GM10248 (cell line): ENCODE data around the gene SAMD13.

Experiments used
- CTCF ChIA-PET: fragments of 300-600 bp; sonication (Branson Sonifier 250); formaldehyde crosslinking; extraction: SDS; loops from one replicate; lab custom pipeline; 2021; ENCODE audit warnings: antibody characterized with exemption; lab: Yijun Ruan, JAX
- POLR2A ChIA-PET: fragments of 350-650 bp; sonication (Branson Sonifier 250); formaldehyde crosslinking; extraction: SDS; loops from one replicate; lab custom pipeline; 2020; ENCODE audit warnings: antibody characterized with exemption; lab: Yijun Ruan, JAX
- DNase-seq: peaks from one replicate; pipeline ENCODE4 v3.0.0; 2012; ENCODE audit errors: extremely low spot score
- CTCF ChIP-seq: IDR thresholded peaks from 2 replicates; pipeline ENCODE4 v1.5.1; 2012; ENCODE audit warnings: mild to moderate bottlenecking, low read depth; ENCODE audit errors: extremely low read depth, missing control alignments, control extremely low read depth

Gene SAMD13

GRCh38 chr1:84390226-84390625, 88.7 kb downstream of the SAMD13 start:
- TF ChIP-seq CTCF, result no peak
- POLR2A ChIA-PET, result no interaction called here
- CTCF ChIA-PET, result interaction anchor here (0.6 to 1.5 kb wide), 7 partner anchors 9 to 246 kb away, joined by 3 to 8 read pairs (median 3); partner anchors contain the start of gene PRKACB
- no peak for DNase-seq

DNA sequence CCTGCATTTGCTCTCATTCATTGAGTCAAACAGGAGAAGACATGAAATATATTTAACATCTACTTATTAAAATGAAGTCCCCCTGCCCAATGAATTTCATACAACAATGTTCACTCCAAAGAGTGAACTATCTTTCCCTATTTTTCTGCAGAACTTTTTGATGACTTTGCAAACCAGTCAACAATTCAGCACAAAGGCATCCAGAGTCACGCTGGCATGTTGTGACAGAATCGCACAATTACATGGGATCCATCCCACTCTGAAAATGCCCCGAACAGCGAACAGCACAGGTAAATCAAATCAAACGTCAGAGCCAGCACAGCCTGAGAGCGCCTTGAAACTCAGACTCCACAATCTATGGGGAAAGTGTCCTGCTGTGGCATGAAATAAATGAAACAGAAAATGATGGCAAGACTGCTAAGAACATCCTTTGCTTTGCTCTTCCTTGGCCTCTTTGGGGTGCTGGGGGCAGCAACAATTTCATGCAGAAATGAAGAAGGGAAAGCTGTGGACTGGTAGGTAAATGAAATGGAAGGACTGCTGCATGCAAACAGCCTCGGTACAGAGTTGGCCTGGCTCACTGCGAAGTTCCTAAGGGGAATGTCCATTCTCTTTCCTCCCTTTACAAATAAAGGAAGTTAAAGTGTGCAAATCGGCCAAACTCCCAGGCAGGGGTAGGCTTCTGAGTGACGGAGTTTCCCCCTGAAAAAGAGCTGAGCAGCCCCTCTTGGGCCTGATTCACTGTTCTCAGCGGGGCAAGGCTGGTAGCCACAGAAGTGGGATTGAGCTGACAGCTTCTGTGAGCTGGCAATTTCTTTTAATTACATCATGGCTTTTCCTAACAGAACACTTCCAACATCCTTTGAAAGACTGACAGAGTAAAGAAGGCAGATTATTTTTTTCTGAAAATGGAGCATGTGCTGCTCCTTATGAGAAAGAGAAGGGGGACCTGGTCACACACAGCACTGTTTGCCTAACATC, 97.0 kb downstream of the SAMD13 start, which contains the start of gene DNASE2B:
TSS of gene DNASE2B (plus strand) at position 310 of the 981 bp plus-strand sequence. CDS start at position 391, 81 bp downstream.
- no peak for TF ChIP-seq CTCF
- POLR2A ChIA-PET, result no interaction called here
- no peak for DNase-seq
- CTCF ChIA-PET, result interaction anchor here (1.6 to 1.8 kb wide), 2 partner anchors 8 to 14 kb away, joined by 7 to 8 read pairs; no protein-coding TSS in a partner anchor
